Measurements from ENCODE around the gene ITIH4. TPM values are rescaled to one million over a fixed set of nuclear protein-coding genes. Genes with fewer than 3 reads are reported as not detected.

ITIH4 gene
- total and polyA plus RNA-seq, 2 of the 13 experiments (the other 11 are each of a cell fraction or from before 2014, with no cell fraction given) = 2.7 to 5.3 TPM

GRCh38 chr3:52774901-52775864 lies 55.3 kb downstream of the ITIH4 start (continued):
- peak; percentile 93 for TF ChIP-seq ZNF878 (CRISPR knock-in tag; IDR thresholded peaks at IDR 0.05)
- TF ChIP-seq ZNF557 (CRISPR knock-in tag; IDR thresholded peaks at IDR 0.05) = no peak
- TF ChIP-seq ZNF800 (CRISPR knock-in tag; IDR thresholded peaks at IDR 0.05) = 0 out of 2 replicates have a peak, but pooled peaks have one; percentile 43
- TF ChIP-seq SMC3 (IDR thresholded peaks at IDR 0.05; ENCODE audit: low read length) = no peak; the same call in 1 of the 2 replicates
- TF ChIP-seq SIX4 (CRISPR knock-in tag; IDR thresholded peaks at IDR 0.05) = peak; percentile 72; the same call in 1 of the 2 replicates
- no peak for TF ChIP-seq SMARCC2 (IDR thresholded peaks at IDR 0.05)
- no peak for TF ChIP-seq DNMT1 (CRISPR knock-in tag; IDR thresholded peaks at IDR 0.05)
- 0 out of 2 replicates have a peak, but pooled peaks have one; percentile 4 for TF ChIP-seq CTCF (CRISPR knock-in tag; IDR thresholded peaks at IDR 0.05)
- TF ChIP-seq NR1H2 (CRISPR knock-in tag; IDR thresholded peaks at IDR 0.05; ENCODE audit: borderline replicate concordance, low read depth) = 0 out of 2 replicates have a peak, but pooled peaks have one; percentile 14
- peak; percentile 73 for TF ChIP-seq ZFY (CRISPR knock-in tag; IDR thresholded peaks at IDR 0.05)
- peak; percentile 75; the same call in 1 of the 2 replicates for TF ChIP-seq ZNF746 (CRISPR knock-in tag; IDR thresholded peaks at IDR 0.05)
- no peak for TF ChIP-seq ZNF44 (CRISPR knock-in tag; IDR thresholded peaks at IDR 0.05)
- TF ChIP-seq ZFYVE20 (CRISPR knock-in tag; IDR thresholded peaks at IDR 0.05; ENCODE audit: borderline replicate concordance, low read depth) = no peak
- TF ChIP-seq DR1 (CRISPR knock-in tag; IDR thresholded peaks at IDR 0.05) = 0 out of 2 replicates have a peak, but pooled peaks have one; percentile 35
- TF ChIP-seq ZNF569 (CRISPR knock-in tag; IDR thresholded peaks at IDR 0.05; ENCODE audit: borderline replicate concordance) = no peak
- TF ChIP-seq ZNF703 (CRISPR knock-in tag; IDR thresholded peaks at IDR 0.05; ENCODE audit: borderline replicate concordance) = no peak
- TF ChIP-seq ZNF609 (CRISPR knock-in tag; IDR thresholded peaks at IDR 0.05; ENCODE audit: borderline replicate concordance) = peak; percentile 81
- TF ChIP-seq NPAS2 (CRISPR knock-in tag; IDR thresholded peaks at IDR 0.05; ENCODE audit: borderline replicate concordance) = no peak
- peak; percentile 4 to 14; a peak in 1 of 4 replicates for TF ChIP-seq MAFK (conservative IDR thresholded peaks at IDR 0.05 in 1 of 2, IDR thresholded peaks at IDR 0.05 in 1 of 2; ENCODE audit: low read length in 2 of 2)
- TF ChIP-seq TOE1 (CRISPR knock-in tag; IDR thresholded peaks at IDR 0.05) = no peak

Data from HepG2 (cell line).